ENCODE results near the gene ETNPPL.
"Not testable (repeated sequence)": the region's sequence is repeated elsewhere in the genome, so short reads cannot be mapped to it uniquely, and the experiment has no call there.

The ETNPPL gene

GRCh38 chr4:108751321-108751720 lies 11.5 kb downstream of the ETNPPL start:
- no peak for DNase-seq

- no peak for DNase-seq
These were observed 13.7 kb downstream of the ETNPPL start for GRCh38 chr4:108749119-108749518.

GRCh38 chr4:108746511-108746910 lies 16.3 kb downstream of the ETNPPL start:
- DNase-seq = no peak

GRCh38 chr4:108744307-108744706 lies 18.5 kb downstream of the ETNPPL start:
- DNase-seq = no peak

- no peak for DNase-seq
These were observed 20.1 kb downstream of the ETNPPL start for GRCh38 chr4:108742451-108743420.

GRCh38 chr4:108738003-108738706 lies 24.7 kb downstream of the ETNPPL start:
- DNase-seq = no peak

- DNase-seq = no peak
These were observed 31.8 kb downstream of the ETNPPL start for GRCh38 chr4:108731006-108731405.

- DNase-seq = no peak
These were observed 32.3 kb downstream of the ETNPPL start for GRCh38 chr4:108730579-108730978.

GRCh38 chr4:108729731-108730130 lies 33.1 kb downstream of the ETNPPL start:
- no peak for DNase-seq

- DNase-seq = no peak
These were observed 37.4 kb downstream of the ETNPPL start for GRCh38 chr4:108725457-108725856.

GRCh38 chr4:108717386-108717785 lies 45.5 kb downstream of the ETNPPL start:
- DNase-seq = no peak

- no peak for DNase-seq
These were observed 46.5 kb downstream of the ETNPPL start for GRCh38 chr4:108716340-108716739.

- no peak for DNase-seq
These were observed 48.0 kb downstream of the ETNPPL start for GRCh38 chr4:108714880-108715279.

- not testable (repeated sequence) for DNase-seq
These were observed 52.3 kb downstream of the ETNPPL start for GRCh38 chr4:108710578-108710977.

- DNase-seq = no peak
These were observed 53.1 kb downstream of the ETNPPL start for GRCh38 chr4:108709722-108710121.

GRCh38 chr4:108709234-108709633 lies 53.6 kb downstream of the ETNPPL start:
- no peak for DNase-seq

- DNase-seq = no peak
These were observed 56.6 kb downstream of the ETNPPL start for GRCh38 chr4:108706289-108706688.

- no peak for DNase-seq
These were observed 58.9 kb downstream of the ETNPPL start for GRCh38 chr4:108703966-108704365.

GRCh38 chr4:108703370-108703769 lies 59.5 kb downstream of the ETNPPL start:
- DNase-seq = no peak

- no peak for DNase-seq
These were observed 59.9 kb downstream of the ETNPPL start for GRCh38 chr4:108702960-108703359.

- no peak for DNase-seq
These were observed 62.6 kb downstream of the ETNPPL start for GRCh38 chr4:108700081-108700757.

GRCh38 chr4:108696160-108696559 lies 66.7 kb downstream of the ETNPPL start:
- DNase-seq = no peak

- DNase-seq = no peak
These were observed 67.8 kb downstream of the ETNPPL start for GRCh38 chr4:108695062-108695461.
